H1 (cell line): Measurements from ENCODE around the gene PDE1A. TPM values are rescaled to one million over a fixed set of nuclear protein-coding genes. Genes with fewer than 3 reads are reported as not detected.

Source experiments
- MAX ChIP-seq: IDR thresholded peaks from 2 replicates; pipeline ENCODE4 v1.6.1; 2012; ENCODE audit warnings: inconsistent platforms
- PHF8 ChIP-seq: fragments of 200-600 bp; sonication (generic); conservative IDR thresholded peaks from 2 replicates; pipeline ENCODE4 v1.7.1; 2012; ENCODE audit warnings: low read depth, mild to moderate bottlenecking, inconsistent platforms, low read length, moderate library complexity
- RAD21 ChIP-seq, 2 experiments: IDR thresholded peaks in 1 of 2; conservative IDR thresholded peaks in 1 of 2; 2 replicates each; pipeline ENCODE4 v1.6.1; 2011; ENCODE audit warnings: low read depth in 2 of 2, low read length in 2 of 2, improper control_type of control experiment in 1 of 2, inconsistent platforms in 1 of 2, mild to moderate bottlenecking in 1 of 2, moderate library complexity in 1 of 2
- polyA plus RNA-seq, 7 experiments: library from polyadenylated mRNA; depleted of rRNA in 3 of 7; stranded (reverse) in 5 of 7; unstranded in 2 of 7; fragments of >200 nt in 5 of 7; fragments of 200-250 nt in 2 of 7; gene quantifications; 1 replicate in 5 of 7; 2 replicates in 1 of 7; 4 replicates in 1 of 7; pipeline versions ENCODE4 v1.2.1 to v1.2.3, GENCODE V29; 2011 to 2013; ENCODE audit warnings: missing spikeins in 2 of 7, mixed read lengths in 2 of 7
- total RNA-seq: library from RNA; stranded (reverse); fragmentation: NEBNext Ultra II Directional; extraction: Animal tissue kit (Norgen Biotek cat#: 25700); gene quantifications from 2 replicates; pipeline ENCODE4 v1.2.1, GENCODE V29; 2021

Gene PDE1A
- total and polyA plus RNA-seq, 2 of the 8 experiments (the other 6 are each of a cell fraction or from before 2014, with no cell fraction given) = 0.34 TPM; not detected in 1

DNA sequence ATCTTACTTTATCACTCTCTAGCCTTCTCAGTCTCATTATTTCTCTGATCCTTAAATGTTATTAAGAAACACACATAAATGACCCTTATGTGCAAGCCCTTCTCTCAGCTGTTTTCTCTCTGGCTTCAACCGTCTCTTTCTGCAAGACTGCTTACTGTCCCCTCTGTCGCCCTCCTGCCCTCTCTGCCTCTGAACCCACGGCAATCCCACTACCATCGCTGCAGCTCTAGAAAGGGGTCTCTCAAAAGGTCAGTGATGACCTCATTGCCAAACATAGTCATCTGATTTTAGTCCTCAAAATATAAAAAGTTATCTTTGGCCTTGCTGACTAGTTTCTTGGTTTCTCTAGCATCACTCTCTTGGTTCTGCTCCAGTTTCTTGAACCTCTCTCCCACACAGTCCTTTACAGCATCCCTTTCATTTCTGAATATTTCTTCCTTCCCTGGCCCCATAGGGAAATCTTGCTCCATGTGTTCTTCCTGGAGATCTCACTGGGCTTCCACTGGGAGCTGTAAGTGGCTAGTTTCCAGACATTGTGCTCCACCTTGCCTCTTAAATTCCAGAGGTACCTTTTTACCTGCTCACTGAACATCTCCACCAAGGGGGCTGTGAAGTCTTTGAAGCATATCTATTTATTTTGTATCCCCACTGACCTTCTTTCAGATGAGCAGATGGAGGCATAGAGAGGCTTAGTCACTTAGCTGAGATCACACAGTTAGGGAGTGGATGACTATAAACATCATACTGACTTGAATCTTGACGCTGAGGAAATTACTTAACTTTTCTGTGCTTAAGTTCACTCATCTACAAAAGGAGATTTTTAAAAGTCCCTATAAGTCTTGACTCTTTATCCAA is 96.2 kb downstream of the PDE1A start (continued):
- TF ChIP-seq RAD21 (IDR thresholded peaks at IDR 0.05 in 1 of 2, conservative IDR thresholded peaks at IDR 0.05 in 1 of 2; ENCODE audit: low read depth in 2 of 2, low read length in 2 of 2) = no peak
- TF ChIP-seq PHF8 = no peak
- TF ChIP-seq MAX = no peak
